HCT116 (cell line): Measurements from ENCODE around the gene CENPT.

ENCODE experiments used
- EZH2 ChIP-seq: fragments of 200-600 bp; sonication (generic); IDR thresholded peaks from 2 replicates; pipeline ENCODE4 v1.6.1; 2017; ENCODE audit warnings: antibody characterized with exemption, mixed run types
- TF ChIP-seq, protein P1 (sequence below), 3 experiments: fragments of 200-600 bp in 1 of 3; sonication (generic) in 1 of 3; IDR thresholded peaks in 2 of 3; conservative IDR thresholded peaks in 1 of 3; 2 replicates each; pipeline ENCODE4 v1.5.1; 2012 to 2017; ENCODE audit warnings: low read depth in 2 of 3, low read length in 2 of 3, antibody characterized with exemption in 1 of 3, borderline replicate concordance in 1 of 3, control low read depth in 1 of 3, mild to moderate bottlenecking in 1 of 3, mixed read lengths in 1 of 3, mixed run types in 1 of 3, moderate library complexity in 1 of 3; ENCODE audit not compliant: insufficient read depth in 1 of 3

DNA sequence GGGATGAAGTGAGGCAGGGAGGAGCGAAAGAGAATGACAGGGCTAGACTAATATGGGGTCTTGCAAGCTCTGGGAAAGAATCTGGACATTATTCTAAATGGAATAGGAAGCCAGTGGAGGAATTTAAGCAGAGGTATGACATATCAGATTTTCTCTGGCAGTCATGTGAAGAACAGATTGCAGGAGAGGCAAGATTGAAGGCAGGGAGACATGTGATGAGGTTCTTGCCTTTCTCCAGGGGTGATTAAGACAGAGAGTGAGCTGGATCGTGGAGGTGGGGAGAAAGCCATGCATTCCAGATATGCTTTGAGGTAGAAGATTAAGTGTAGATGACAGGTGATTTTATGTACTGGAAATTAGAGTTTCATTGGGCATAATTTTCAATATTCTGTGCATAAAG lies 9.7 kb downstream of the CENPT start:
- TF ChIP-seq, protein P1, sequence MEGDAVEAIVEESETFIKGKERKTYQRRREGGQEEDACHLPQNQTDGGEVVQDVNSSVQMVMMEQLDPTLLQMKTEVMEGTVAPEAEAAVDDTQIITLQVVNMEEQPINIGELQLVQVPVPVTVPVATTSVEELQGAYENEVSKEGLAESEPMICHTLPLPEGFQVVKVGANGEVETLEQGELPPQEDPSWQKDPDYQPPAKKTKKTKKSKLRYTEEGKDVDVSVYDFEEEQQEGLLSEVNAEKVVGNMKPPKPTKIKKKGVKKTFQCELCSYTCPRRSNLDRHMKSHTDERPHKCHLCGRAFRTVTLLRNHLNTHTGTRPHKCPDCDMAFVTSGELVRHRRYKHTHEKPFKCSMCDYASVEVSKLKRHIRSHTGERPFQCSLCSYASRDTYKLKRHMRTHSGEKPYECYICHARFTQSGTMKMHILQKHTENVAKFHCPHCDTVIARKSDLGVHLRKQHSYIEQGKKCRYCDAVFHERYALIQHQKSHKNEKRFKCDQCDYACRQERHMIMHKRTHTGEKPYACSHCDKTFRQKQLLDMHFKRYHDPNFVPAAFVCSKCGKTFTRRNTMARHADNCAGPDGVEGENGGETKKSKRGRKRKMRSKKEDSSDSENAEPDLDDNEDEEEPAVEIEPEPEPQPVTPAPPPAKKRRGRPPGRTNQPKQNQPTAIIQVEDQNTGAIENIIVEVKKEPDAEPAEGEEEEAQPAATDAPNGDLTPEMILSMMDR (IDR thresholded peaks at IDR 0.05 in 2 of 3, conservative IDR thresholded peaks at IDR 0.05 in 1 of 3; ENCODE audit: borderline replicate concordance in 1 of 3, insufficient read depth in 1 of 3, low read depth in 2 of 3, low read length in 2 of 3): no peak
- TF ChIP-seq EZH2: no peak
